ENCODE results near the gene KPNA4.
"Not testable (repeated sequence)": the region's sequence is repeated elsewhere in the genome, so short reads cannot be mapped to it uniquely, and the experiment has no call there.

The KPNA4 gene

GRCh38 chr3:160482796-160483195 is 82.6 kb downstream of the KPNA4 start:
- DNase-seq, result no peak

- DNase-seq, result no peak
Observed at GRCh38 chr3:160481856-160482255, 83.5 kb downstream of the KPNA4 start.

DNA sequence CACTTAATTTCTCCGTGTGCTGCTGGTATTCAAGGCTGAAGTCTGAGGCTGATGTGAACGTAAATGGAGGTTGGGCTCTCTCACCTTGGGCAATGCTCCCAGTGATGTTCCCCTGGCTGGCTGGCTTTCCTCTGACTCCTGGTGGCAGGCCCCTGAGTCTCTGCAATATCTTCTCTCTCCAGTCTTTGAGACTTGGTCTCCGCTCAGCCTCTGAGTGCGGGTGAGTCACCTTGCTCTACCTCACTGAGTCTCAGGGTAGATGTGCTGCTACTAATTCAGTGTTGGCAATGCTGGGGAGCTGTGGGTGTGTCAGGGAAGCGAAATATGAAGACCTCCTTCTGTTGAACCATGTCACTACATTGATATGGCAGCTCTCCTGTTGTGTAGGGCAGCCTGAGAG is 84.4 kb downstream of the KPNA4 start:
- no peak for DNase-seq

- DNase-seq, result no peak
Observed at GRCh38 chr3:160479376-160479775, 86.0 kb downstream of the KPNA4 start.

GRCh38 chr3:160478338-160478737 is 87.0 kb downstream of the KPNA4 start:
- DNase-seq, result no peak

- DNase-seq, result no peak
Observed at GRCh38 chr3:160477750-160478149, 87.6 kb downstream of the KPNA4 start.

GRCh38 chr3:160475884-160476283 is 89.5 kb downstream of the KPNA4 start:
- DNase-seq, result no peak

DNA sequence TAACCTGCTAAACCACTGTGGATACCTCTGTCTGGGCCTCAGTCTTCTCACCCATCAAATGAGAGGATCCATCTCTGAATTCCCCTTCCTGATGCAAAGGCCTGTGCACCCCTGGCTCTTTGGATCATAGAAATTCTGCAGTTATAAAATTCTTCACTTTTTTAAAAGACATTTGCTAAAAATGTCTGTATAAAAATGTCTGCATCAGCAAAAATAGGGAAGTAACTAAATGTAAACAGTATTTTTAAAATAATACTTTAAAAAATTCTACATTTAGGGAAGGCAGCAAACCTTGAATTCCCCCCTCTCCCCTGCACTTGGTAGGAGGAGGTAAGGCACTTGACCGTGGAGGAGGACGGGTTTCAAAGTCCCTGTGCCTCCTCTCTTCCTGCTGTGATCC is 90.2 kb downstream of the KPNA4 start:
- no peak for DNase-seq

DNA sequence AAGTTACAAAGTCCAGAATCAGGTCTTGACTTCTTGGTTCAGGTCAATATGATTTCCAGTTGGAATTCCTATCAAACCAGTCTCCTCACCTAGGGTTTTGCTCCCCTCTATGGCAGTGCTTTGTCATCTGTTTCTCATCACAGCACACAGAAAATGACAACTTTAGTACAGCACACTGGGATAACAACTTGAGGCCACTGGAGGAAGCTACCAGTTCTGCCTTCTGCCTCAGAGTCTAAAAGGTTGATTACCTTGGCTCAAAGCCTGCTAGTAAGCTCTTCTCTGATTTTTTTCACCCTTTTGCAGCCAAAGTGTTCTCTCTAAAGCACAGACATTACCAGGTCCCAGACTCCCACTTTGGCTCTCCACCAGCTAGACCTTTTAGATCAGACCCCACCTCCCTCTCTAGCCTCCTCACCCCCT is 90.9 kb downstream of the KPNA4 start:
- no peak for DNase-seq

GRCh38 chr3:160473978-160474377 is 91.4 kb downstream of the KPNA4 start:
- no peak for DNase-seq

GRCh38 chr3:160473221-160473620 is 92.2 kb downstream of the KPNA4 start:
- no peak for DNase-seq

DNA sequence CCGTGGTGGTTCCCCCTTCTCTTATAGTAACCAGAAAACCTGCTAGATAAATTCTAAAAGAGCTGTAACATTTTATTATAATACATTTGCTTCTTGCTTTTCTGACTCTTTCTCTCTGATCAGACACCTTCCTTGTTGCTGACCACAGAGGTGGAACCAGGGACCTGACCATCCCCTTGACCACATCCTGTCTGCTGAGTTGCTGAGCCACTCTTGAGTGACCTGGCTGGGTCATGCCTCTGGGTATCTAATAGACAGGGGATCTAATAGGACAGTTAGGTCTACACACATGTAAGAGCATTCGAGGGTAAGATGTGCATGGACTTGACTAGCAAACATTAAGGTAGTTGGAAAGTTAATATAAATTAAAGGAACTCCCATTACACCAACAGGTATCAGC is 93.0 kb downstream of the KPNA4 start:
- no peak for DNase-seq

DNA sequence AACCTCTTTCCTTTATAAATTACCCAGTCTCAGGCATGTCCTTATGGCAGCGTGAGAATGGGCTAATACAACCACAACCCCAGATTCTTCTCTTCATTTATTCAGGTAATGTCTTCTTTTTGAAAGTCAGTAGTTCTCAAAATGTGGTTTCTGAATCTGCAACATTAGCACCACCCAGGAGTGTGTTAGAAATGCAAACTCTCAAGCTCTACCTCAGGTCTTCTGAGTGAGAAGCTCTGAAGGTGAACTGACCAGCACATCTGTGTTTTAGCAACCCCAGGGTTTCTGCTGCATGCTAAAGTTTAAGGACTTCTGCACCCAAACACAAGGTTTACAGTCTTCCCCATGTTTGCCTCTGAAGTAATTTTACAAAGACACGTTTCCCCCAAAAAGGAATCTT is 93.5 kb downstream of the KPNA4 start:
- no peak for DNase-seq

DNA sequence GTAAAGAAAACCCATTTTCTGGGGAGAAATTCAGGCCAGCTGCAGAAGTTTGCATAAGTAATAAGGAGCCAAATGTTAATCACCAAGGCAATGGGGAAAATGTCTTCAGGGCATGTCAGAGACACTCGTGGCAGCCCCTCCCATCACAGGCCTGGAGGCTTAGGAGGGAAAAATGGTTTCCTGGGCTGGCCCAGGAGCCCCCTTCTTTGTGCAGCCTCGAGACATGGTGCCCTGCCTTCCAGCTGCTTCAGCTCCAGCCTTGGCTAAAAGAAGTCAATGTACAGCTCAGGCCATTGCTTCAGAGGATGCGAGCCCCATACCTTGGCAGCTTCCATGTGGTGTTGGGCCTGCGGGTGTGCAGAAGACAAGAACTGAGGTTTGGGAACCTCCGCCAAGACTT is 95.2 kb downstream of the KPNA4 start:
- DNase-seq, result no peak

DNA sequence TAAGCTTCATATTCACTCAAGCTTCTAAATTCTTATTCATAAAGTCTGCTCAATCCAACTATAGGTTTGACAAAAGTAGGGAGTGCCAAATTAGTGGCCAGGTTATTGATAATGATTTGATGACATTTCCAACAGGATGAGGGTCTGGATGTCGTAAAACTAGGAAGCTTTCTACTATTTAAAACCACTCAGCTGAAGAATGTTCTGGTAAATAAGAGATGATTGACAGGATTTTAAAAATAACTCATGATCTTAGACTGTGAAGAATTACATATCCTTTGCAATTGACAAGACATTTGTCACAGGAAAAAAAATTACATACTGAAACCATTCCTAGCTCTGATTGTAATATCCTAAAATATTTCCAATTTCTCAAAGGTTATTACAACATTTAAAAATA is 100.4 kb downstream of the KPNA4 start:
- no peak for DNase-seq

GRCh38 chr3:160464321-160464720 is 101.0 kb downstream of the KPNA4 start:
- DNase-seq, result no peak

GRCh38 chr3:160460033-160460432 is 105.3 kb downstream of the KPNA4 start:
- DNase-seq, result no peak

- DNase-seq, result no peak
Observed at GRCh38 chr3:160459450-160459970, 105.9 kb downstream of the KPNA4 start.

- DNase-seq, result no peak
Observed at GRCh38 chr3:160458151-160458550, 107.2 kb downstream of the KPNA4 start.

GRCh38 chr3:160455846-160456245 is 109.5 kb downstream of the KPNA4 start:
- DNase-seq, result no peak

DNA sequence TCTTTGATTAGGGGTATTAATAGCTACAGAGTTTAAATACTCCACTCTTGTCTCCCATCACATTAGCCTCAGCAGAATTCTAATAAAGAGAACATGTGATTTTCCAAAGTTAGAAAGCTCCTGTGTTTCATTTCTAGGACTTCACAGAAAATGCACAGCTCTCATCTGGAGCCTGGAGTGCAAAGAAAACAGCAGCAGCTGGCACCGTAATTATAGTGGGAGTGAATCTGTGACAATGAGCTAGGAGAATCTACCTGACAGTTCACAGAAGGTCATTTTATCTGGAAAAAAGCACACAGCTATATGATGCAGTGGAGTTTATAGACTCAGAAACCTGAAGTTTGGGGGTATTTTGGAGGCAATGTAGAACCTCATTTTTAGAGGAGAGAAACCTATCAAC is 110.4 kb downstream of the KPNA4 start:
- no peak for DNase-seq

GRCh38 chr3:160452251-160452650 is 113.1 kb downstream of the KPNA4 start:
- DNase-seq, result not testable (repeated sequence)

DNA sequence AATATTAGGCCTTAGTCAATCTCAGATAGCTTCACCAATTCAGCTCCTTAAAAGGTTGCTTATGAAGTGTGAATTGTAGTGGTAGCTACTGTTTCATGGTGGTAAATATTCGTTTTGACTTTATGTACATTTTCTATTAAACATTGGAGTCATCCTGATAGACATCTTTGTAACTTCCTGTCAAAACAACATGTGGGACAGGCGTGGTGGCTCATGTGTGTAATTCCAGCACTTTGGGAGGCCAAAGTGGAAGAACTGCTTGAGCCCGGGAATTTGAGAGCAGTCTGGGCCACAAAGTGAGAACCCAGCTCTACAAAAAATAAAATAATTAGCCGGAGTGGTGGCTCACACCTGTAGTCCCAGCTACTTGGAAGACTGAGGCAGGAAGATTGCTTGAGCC is 113.8 kb downstream of the KPNA4 start:
- DNase-seq, result no peak

DNA sequence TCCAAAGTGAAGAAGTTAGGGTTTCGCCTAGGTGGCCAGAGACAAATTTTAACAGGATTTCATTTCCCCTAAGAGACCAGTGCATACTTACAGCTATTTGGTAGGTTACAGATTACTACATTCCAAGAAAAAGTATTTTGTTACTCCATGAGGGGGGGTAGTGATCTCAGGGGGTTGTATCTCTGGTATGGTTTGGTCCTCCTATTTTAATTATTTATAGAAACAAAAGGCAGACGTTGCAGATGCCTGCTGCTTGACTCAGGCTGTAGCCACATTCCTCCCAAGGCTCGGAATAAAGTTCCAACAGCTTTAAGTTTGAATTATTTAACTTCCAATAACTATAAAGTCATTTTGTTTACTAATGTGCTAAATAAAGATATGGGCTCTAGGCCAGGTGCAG is 114.5 kb downstream of the KPNA4 start:
- DNase-seq, result no peak

DNA sequence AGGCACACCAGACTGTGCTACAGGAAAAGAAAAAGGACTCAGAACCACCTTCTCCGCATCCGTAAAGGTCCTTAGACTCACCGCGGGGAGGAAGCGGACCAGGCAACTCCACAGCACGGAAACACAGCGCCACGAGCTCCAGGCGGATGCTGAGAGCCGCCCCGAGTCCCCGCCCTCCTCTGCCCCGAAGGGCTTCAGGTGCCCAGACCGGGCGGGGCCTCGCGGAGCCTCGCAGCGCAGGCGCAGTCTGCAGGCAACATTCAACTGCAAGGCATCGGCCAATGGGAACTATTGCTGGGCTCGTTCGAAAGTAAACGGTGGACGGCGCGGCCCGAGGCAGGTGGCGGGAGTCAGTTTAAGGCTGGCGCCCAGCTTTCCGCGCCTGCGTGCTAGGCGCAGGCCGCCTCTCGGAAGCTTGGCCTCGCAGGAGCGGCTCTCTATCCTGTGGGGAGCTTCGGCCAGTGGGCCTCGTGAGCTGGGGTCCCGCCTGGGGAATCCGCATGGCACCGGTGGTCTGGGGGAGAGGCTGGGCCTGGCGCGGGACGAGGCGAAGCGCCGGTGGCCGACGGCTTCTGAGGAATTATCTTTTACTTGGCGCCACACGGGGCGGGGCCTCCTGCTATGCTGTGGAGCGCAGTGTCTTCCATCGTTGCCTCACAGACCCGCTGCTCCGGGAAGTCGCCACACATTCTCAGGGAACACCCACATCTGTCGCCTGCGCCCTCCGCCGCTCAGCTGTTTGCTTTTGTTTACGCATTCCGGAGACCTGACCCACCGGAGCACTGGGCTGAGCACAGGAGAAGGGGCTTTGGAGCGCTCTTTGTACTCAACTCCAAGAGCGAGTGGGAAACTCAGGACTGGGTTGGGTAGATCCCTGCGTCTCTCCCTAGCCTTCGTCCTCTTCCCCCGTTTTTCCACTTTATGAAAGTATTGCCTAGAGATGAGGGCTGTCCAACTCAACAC is 115.5 kb downstream of the KPNA4 start, which contains the start of gene TRIM59:
Gene TRIM59 (minus strand): TSS at position 151 of the 963 bp plus-strand sequence. CDS start 10,603 bp downstream, outside the sequence.
- DNase-seq, result peak; percentile 96

All from stimulated activated CD8-positive, alpha-beta memory T cell treated with anti-CD3 and anti-CD28 coated beads, Interleukin-4, amount 100 ng/mL, for 48 hours (primary cell).